GM18951 (cell line): ENCODE data around the gene NBAS.

ENCODE experiments used
- POLR2A ChIP-seq: IDR thresholded peaks from 4 replicates; pipeline ENCODE4 v1.6.1; 2011; ENCODE audit warnings: mild to moderate bottlenecking; ENCODE audit not compliant: insufficient read length, insufficient read depth; ENCODE audit errors: extremely low read depth
- in situ Hi-C: fragments of 300-500 bp; cut with MboI; formaldehyde crosslinking; loops from one replicate; pipeline ENCODE4 v1.12.0; 2022; ENCODE audit warnings: low sequenced_read_pairs, mixed read lengths, inconsistent platforms; ENCODE audit not compliant: unreplicated experiment

The NBAS gene

DNA sequence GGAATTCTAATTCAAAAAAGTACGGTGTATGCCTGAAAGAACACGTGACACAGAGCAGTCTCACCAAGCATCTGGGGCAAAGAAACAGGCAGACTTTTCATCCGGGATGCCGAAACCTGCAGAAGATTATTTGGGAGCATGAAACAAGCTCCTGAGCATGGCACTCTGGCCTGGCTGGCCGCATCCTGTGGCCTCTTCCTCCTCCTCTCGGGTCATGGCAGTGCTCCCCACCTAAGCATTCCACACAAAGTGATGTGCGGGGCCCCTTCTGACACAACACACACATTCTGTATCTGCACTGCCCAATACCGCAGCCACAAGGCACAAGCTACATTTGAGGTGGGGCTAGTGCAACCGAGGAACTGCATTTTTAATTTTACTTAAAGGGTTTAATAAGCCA is 380.8 kb downstream of the NBAS start:
- no peak for TF ChIP-seq POLR2A
- in situ Hi-C loops, result no loop called here

DNA sequence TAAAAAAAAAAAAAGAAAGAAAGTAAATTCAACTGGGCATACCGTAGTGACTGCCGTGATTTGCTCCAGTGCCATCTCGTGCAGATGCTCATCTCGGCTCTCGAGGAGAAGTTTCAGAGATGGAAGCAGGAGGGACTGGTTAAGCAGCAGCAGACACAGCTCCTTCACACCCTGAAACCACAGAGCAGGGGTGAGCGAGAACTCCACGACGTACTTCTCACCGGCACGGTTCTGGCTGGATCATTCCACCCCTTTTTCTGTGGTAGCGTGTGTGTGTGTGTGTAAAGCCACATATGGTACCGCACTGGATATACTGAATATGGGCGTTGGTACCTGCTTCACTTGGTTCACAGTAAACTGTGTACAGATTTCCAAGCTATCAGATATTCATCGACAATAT is 382.2 kb downstream of the NBAS start:
- in situ Hi-C loops, result no loop called here
- no peak for TF ChIP-seq POLR2A

DNA sequence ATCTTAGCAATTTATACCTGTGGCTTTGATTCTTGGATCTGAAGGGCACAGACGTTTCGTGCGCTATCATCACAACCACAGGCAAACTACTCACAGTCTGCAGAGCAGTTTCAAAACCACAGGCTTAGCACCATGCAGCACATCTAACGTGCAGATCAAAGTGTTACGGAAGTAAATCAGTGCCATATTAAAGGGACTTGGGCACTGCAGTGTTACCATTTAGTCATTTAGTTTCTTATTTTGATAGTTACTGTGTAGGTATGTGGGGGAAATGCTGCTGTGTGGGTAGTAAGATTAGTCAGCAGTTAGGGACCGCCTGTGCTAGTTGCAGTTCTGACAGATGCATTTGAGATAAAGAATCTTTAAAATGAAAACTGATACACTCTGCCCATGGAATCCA is 384.0 kb downstream of the NBAS start:
- in situ Hi-C loops, result no loop called here
- TF ChIP-seq POLR2A, result no peak

DNA sequence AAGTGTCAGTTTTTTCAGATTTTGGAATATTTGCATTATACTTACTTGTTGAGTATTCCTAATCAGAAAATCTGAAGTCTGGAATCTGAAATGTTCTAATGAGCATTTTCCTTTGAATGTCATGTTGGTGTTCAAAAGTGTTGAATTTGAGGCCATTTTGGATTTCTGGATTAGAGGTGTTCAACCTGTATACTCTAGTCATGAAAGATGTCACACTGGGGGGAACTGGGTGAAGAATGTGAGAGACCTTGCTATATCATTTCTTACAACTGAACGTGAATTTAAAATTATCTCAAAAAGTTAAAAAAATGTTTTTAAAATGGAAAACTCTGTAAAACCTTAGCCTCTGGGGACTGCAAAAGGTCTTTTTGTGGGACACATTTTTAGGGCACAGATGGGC is 384.5 kb downstream of the NBAS start:
- TF ChIP-seq POLR2A, result no peak
- in situ Hi-C loops, result no loop called here

DNA sequence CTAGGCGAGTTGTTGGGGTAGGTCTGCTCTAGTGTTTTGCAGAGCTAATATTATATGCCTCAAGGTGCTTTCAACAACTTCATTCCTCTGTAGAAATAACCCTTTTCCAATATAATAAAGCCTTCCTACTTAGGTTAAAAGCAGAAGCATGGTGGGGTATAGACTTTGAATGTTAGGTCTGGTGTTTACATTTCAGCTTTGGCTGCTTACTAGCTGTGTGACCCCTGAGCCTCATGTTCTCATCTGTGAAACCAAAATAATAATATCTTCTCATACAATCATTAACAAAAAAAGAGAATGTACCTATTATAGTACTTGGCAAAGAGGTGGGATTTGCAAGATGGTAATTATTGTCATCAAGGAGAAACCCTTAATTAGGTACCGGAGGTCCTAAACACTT is 386.6 kb downstream of the NBAS start:
- in situ Hi-C loops, result no loop called here
- no peak for TF ChIP-seq POLR2A

DNA sequence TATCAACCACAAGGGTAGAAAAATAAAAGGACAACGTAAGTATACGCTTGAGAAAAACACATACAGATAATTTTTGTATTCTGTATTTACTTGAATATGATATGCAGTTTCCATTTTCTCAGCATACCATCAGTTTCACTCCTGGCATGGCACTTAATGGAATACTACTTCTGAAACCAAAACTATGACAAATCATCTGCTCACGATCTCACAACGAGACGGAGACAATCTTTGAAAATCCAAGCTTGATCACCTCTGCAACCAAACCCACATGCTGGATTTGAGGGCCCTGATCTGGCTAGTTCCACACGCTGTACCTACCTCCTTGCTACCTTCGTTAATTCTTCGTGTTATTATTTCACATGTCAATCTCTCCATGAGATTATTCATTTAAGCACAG is 387.6 kb downstream of the NBAS start:
- in situ Hi-C loops, result no loop called here

DNA sequence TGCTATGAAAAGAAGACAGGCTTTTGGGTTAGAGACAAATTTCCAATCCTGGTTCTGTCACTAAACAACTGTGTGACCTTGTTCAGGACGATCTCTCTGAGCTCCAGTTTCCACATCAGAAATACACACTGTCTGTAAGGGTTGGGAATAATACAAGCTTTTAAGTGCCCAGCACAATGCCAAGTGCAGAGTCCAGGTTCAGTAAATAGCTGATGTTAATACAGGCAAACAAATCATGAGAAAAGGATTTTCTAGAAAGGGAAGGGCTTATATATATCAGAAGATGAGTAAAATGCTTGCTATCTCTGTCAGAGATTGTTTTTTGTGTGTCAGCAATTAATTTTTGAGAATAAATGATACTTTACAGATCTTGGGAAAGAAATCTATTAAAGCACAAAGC is 388.3 kb downstream of the NBAS start:
- in situ Hi-C loops, result no loop called here
- no peak for TF ChIP-seq POLR2A

More for the DNA sequence above, 387.6 kb downstream of the NBAS start:
- TF ChIP-seq POLR2A, result no peak

DNA sequence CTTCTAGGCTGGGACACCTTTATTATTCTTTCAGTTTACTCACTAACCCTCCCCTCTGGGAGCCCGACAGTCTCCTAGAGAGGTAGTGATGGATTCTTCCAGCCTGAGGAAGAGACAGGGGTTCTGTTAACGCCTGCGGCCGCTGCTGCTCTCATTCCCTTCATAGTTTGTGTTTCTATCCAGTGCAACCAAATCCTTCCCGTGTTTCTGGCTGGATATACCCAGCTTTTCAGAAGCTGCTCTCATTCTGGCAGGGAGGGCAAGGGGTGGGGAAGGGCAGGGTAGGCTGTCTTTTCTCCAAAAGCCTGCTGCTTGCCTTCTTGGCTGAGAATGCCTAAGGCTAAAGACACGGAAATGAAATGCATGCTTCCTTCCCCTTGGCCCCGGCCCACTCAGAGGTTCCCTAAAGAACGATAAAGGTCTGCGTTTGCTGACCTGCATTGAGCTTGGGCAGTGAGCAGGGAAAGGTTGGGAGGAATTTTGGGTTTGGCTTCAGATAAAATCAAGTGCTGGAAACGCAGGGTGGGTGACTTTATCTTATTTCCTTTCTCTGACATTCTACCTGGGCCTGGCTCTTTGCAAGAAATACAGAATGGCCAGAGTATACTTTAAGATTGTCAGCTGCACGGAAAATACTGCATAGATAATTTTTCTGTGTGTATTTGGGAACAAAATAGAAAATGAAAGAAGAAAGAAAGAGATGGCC is 390.9 kb downstream of the NBAS start:
- in situ Hi-C loops, result no loop called here
- TF ChIP-seq POLR2A, result no peak

DNA sequence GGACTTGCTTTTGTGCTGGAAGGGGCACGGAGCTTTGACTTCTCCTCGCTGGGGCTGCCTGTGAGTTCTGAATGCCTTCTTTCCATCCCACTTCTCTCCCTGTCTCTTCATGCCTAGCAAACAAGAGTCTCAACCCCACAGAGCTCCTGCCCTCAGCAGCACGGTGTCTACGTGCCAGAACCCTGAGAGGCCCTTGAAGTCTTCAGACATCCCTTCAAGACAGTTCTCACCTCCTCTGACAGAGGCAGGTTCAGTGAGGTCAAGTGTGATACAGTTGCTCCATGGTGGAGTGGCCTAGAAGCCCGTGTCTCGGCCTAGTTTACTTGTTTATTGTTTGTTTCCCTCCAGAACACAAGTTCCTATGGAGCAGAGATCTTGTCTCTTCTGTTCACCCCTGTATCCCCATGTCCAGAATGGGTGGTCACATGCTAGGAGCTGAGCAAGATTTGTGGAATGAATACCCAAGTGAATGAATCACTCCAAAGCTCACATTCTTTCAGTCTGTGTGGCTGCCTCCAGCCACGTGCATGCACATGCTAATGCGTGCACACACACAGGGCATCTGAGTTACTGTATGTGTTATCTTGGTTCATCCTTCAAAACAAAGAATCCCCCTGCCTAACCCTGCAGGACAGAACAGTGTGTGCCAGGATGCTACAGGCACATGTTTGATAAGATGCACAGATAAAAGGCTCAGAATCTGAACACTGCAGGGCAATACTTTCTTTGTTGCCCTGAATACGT is 391.6 kb downstream of the NBAS start:
- no peak for TF ChIP-seq POLR2A
- in situ Hi-C loops, result no loop called here

DNA sequence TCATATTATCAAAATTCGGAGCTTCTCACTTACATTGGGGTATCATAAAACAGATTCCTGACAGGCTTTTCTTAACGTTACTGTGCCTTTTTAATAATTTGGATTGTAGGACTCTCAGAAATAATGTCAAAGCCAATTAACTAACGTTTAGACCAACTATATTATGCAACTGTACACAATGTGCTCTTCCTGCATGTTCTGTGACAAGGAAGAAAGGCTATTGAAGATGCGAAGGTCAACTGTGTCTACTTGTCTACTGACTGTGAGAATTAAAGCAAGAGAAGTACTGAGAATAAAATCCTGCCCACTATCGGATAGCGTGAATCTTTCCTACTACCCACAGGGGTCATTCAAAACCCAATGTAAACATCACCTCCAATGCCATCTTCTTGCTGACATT is 393.0 kb downstream of the NBAS start:
- in situ Hi-C loops, result no loop called here
- no peak for TF ChIP-seq POLR2A

DNA sequence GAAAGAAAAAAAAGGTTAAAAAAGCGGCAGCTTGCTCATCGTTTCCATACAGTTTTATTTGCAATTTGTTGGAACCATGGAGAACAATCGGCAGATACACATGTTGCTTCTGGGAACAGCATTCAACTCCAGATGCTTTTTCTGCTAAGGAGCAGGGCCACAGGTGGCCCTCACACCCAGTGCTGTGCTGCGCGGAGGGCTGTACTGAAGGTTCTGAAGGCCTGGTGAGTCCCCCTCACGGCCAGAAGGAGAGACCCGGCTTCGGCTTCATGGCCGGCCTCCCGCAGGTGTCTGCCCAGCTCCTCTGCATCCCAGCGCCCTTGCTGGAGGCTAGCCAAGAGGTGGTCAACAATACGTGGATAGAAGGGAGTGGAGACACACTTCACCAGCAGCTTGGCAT is 394.3 kb downstream of the NBAS start:
- in situ Hi-C loops, result no loop called here

DNA sequence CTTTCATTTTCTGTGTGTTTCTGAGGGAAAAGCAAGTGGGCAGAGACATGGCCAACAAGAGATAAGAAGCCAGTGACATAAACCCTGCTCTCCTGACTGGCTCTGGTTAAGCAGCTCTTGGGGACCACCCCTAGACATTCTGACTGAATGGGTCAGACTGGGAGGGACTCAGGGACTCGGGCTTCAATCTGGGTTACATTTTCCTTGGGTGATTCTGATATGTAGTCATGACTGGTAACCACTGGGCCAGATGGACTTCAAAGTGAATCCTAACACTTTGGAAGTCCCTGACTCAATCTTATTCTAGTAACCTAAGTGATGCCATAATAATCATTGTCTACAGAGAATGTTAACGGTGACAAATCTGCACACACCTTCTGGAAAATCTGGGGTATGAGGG is 397.8 kb downstream of the NBAS start:
- in situ Hi-C loops, result no loop called here
- TF ChIP-seq POLR2A, result no peak

More for the DNA sequence above, 394.3 kb downstream of the NBAS start:
- no peak for TF ChIP-seq POLR2A

DNA sequence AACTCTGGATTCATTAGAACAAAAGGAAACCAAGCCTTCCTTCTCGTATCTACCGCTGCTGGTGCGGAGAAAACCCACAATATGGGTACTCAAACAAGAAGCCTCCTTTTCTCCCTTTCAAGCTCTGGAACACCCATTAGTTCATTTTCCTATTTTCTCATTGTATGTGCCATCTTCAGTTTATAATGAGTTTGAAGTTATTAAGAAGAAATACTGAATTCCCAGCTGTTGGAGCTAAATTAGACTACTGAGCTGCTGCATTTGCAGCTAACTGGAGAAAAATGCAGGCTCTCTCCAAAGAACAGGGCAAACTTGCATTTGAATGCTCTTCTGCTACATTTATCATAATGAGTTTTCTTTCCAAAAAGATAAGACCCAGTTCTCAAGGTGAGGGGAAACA is 398.5 kb downstream of the NBAS start:
- in situ Hi-C loops, result no loop called here
- TF ChIP-seq POLR2A, result no peak

DNA sequence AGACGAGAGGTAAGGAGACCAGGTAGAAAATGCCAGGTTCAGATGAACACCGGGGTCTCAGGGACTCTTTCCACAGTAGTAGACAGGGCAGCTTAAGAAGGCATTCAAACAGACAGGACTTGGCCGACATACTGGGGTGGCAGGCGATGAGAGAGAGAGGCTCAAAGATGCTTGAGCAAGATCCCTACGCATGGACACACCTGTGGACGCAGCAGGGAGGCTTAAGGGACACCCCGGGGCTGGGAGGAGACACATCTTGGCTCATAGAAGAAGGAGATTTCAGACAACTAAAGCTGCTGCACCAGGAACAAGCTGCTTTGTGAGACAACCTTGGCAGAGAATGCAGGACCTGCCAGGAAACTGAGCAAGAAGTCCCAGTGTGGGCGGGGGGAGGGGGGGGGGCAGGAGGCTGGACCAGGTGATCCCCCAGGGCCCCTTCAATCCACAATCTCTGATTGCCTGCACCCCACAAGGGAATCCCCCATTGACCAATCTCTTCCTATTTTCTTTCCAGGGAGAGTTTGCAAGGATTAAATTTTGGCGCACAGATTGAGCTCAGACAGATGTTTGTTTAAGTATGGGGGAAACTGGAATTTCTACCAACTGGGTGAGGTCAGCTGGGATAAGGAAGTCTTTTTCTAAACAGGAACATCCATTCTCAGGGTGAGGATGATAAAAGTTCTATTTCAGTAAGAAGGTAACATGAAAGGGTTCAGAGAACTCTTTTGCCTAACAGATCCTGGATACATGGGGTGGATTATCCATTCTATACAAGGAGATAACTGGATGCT is 400.7 kb downstream of the NBAS start:
- TF ChIP-seq POLR2A, result no peak
- in situ Hi-C loops, result no loop called here

DNA sequence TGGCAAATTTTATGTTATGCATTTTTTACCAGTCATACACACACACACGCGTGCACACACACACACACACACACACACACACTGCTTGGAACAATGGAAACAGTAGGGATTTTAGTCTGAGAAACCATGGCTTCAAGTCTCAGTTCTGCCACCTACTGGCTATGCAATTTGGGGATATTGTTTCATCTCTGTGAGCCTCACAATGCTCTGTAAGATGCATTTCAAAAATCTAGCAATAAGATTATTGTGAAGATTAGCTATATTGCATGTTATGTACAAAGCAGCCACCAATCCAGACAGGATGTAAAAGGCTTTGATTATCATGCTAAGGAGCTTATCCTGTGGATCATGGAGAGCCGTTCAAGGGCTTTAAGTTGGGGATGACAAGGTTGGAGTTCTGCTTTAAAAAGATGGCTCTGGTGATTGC is 401.4 kb downstream of the NBAS start:
- no peak for TF ChIP-seq POLR2A
- in situ Hi-C loops, result no loop called here
